Right atrium auricular region (tissue), 2 donors: ENCODE measurements around the gene TOMM20. TPM values are rescaled to one million over a fixed set of nuclear protein-coding genes. Genes with fewer than 3 reads are reported as not detected.
"Not testable (repeated sequence)": the region's sequence is repeated elsewhere in the genome, so short reads cannot be mapped to it uniquely, and the experiment has no call there.

Source experiments
- DNase-seq: peaks from one replicate; pipeline ENCODE4 v3.0.0-alpha.2; 2019; ENCODE audit warnings: low spot score
- H3K27ac ChIP-seq, 2 donors: fragments of 200-600 bp; sonication (generic); 1 replicate in 1 of 2; 2 replicates in 1 of 2; pipeline ENCODE4 v1.5.1; 2016 to 2019
- H3K27me3 ChIP-seq, 2 donors: fragments of 200-600 bp; sonication (generic); one replicate each; pipeline versions ENCODE4 v1.5.1 to v1.6.0; 2017 to 2019
- H3K36me3 ChIP-seq: fragments of 200-600 bp; sonication (generic); one replicate; pipeline ENCODE4 v1.5.1; 2016
- H3K4me1 ChIP-seq, 2 donors: fragments of 200-600 bp; sonication (generic); one replicate each; pipeline versions ENCODE4 v1.5.1 to v1.6.0; 2017 to 2019
- H3K4me3 ChIP-seq, 2 donors: fragments of 200-600 bp; sonication (generic); 1 replicate in 1 of 2; 2 replicates in 1 of 2; pipeline ENCODE4 v1.5.1; 2017 to 2019; ENCODE audit warnings: mild to moderate bottlenecking in 1 of 2, moderate library complexity in 1 of 2
- H3K9me3 ChIP-seq, 2 donors: fragments of 200-600 bp; sonication (generic); one replicate each; pipeline ENCODE4 v1.5.1; 2019
- total RNA-seq, 2 donors: library from RNA; depleted of rRNA; stranded (reverse); fragments of >200 nt; gene quantifications; one replicate each; pipeline ENCODE4 v1.1.0, GENCODE V29; 2016
- TF ChIP-seq, protein P1 (sequence below), 2 donors: fragments of 200-600 bp; sonication (generic); IDR thresholded peaks; one replicate each; pipeline ENCODE4 v1.5.1; 2019; ENCODE audit warnings: antibody characterized with exemption in 2 of 2

The TOMM20 gene
- total RNA-seq, 2 donors from 2014 or later = 70.2 to 83.5 TPM

DNA sequence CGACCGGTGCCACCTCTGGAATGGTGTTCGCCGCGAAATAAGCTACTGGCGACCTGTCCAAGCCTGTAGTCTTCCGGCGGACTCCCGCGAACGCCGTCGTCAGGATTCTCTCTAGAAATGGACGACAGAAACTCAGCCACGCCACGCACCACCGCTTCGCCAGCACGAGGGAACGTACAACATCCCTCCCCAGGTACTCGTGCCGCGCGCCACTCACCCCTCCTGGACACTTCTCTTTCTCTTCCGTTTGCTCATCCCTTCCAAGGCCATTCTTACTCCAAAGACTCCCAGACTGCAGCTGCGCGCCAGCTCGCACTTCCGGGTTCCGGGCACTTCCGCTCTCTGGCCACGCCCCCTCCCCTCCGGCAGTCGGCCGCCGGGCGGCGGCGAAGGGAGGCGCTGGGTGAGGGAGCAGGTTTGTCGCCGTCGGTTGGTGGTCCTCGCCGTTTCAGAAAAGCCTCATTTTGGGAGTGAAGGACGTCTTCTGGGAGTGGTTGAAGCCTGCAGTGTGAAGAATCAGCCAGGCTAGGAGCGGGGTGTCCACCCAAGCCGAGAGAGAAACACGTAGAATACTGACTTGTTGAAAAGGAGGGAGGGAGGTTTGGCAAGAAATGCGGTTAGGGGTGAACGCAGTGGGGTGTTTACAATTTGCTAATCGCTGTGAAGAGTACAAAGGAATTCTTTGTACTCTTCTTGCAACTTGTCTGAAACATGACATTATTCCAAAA, 32.5 kb upstream of the TOMM20 start, which contains the start of gene RBM34:
Gene RBM34 (minus strand): TSS at position 294 of the 728 bp plus-strand sequence. CDS start 24 bp downstream, at position 270.
- H3K4me3 ChIP-seq = peak within 1 kb of the TSS; percentile 62 to 72
- H3K9me3 ChIP-seq = no peaks in the 10 kb centered on the region
- no peaks in the 10 kb centered on the region for H3K27me3 ChIP-seq
- H3K27ac ChIP-seq = peak within 1 kb of the TSS; percentile 87 to 89
- H3K36me3 ChIP-seq = peaks cover 11% of the 10 kb centered on the region
- DNase-seq = peak; percentile 89
- TF ChIP-seq, protein P1, sequence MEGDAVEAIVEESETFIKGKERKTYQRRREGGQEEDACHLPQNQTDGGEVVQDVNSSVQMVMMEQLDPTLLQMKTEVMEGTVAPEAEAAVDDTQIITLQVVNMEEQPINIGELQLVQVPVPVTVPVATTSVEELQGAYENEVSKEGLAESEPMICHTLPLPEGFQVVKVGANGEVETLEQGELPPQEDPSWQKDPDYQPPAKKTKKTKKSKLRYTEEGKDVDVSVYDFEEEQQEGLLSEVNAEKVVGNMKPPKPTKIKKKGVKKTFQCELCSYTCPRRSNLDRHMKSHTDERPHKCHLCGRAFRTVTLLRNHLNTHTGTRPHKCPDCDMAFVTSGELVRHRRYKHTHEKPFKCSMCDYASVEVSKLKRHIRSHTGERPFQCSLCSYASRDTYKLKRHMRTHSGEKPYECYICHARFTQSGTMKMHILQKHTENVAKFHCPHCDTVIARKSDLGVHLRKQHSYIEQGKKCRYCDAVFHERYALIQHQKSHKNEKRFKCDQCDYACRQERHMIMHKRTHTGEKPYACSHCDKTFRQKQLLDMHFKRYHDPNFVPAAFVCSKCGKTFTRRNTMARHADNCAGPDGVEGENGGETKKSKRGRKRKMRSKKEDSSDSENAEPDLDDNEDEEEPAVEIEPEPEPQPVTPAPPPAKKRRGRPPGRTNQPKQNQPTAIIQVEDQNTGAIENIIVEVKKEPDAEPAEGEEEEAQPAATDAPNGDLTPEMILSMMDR (IDR thresholded peaks at IDR 0.05) = peak in 1 of 2 donors; percentile 44
- peaks cover 0 to 15% of the 10 kb centered on the region in 2 donors for H3K4me1 ChIP-seq

DNA sequence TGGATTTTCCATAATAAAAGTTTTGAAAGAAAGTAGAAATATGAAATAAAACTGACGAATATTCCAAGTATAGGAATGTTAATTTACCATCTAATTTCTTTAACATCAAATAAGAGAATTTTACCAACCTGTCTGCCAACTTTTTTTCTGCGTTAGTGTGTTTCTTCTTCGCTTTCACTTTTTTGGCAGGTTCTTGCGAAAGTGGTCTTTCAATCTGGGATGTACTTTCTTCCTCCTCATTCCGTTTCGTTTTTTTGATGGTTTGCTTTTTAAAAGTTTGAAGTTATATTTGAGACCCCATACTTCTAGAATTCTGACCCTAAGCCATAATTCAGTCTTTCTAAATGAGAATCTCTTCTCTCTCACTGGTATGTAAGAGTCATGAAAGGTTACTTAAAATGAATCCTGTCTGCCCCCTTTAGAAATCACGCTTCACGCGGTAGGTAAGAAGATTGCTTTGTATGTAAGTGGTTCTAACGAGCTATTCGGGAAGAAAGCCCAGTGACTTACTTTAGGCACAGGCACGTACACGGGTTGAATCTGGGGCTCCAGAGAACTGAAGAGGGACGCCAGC, 31.8 kb upstream of the TOMM20 start:
- H3K4me3 ChIP-seq = peak overlapping the region; percentile 62 to 72

DNA sequence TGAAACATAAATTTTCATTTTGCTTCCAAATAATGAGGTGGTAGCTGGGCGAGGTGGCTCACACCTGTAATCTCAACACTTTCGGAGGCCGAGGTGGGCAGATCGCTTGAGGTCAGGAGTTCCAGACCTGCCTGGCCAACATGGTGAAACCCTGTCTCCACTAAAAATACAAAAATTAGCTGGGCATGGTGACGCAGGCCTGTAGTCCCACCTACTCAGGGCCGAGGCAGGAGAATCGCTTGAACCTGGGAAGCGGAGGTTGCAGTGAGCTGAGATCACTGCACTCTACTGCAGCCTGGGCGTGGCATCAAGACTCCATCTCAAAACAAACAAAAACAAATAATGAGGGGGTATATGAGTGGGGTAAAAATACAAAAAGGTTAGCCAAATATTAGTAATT, 31.3 kb upstream of the TOMM20 start:
- Histone ChIP-seq H3K4me3 (peak overlapping the region in 1 of 2 donors; percentile 72), H3K36me3 (peaks cover 15% of the 10 kb centered on the region), H3K4me1 (peaks cover 0 to 15% of the 10 kb centered on the region in 2 donors)
- H3K9me3 ChIP-seq, DNase-seq, H3K27me3 ChIP-seq, H3K27ac ChIP-seq: not testable (repeated sequence)

More for the DNA sequence above, 31.8 kb upstream of the TOMM20 start:
- Histone ChIP-seq H3K27me3 (no peaks in the 10 kb centered on the region), H3K27ac (peak overlapping the region; percentile 87 to 89), H3K9me3 (no peaks in the 10 kb centered on the region), H3K4me1 (peaks cover 0 to 15% of the 10 kb centered on the region in 2 donors), H3K36me3 (peaks cover 14% of the 10 kb centered on the region)
- TF ChIP-seq, protein P1 (IDR thresholded peaks at IDR 0.05) = no peak
- no peak for DNase-seq

DNA sequence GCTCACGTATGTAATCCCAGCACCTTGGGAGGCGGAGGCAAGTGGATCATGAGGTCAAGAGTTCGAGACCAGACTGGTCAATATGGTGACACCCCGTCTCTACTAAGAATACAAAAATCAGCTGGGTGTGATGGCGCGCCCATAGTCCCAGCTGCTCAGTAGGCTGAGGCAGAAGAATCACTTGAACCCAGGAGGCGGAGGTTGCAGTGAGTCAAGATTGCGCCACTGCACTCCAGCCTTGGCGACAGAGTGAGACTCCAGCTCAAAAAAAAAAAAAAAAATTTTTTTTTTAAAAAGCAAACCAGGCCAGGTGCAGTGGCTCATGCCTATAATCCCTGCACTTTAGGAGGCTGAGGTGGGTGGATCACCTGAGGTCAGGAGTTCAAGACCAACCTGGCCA, 30.6 kb upstream of the TOMM20 start:
- Histone ChIP-seq H3K36me3 (peaks cover 21% of the 10 kb centered on the region), H3K4me1 (peaks cover 0 to 15% of the 10 kb centered on the region in 2 donors)
- H3K27ac ChIP-seq, DNase-seq, H3K27me3 ChIP-seq, H3K9me3 ChIP-seq, H3K4me3 ChIP-seq: not testable (repeated sequence)

DNA sequence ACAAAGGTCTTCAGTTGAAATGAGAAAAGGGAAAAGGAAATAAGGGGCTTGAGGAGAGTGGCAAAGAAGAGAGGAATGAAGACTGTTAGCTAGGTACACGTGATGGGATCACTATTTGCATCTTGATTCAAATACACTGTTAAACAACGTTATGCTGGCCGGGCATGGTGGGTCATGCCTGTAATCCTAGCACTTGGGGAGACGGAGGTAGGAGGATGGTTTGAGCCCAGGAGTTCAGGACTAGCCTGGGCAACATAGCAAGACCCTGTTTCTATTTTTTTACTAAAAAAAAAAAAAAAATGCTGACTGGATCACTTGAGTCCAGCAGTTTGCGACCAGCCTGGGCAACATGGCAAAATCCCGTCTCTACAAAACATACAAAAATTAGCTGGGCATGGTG, 30.0 kb upstream of the TOMM20 start:
- Histone ChIP-seq H3K9me3 (no peaks in the 10 kb centered on the region), H3K4me3 (no peak overlapping the region), H3K27me3 (no peaks in the 10 kb centered on the region), H3K4me1 (peaks cover 0 to 15% of the 10 kb centered on the region in 2 donors), H3K36me3 (peaks cover 27% of the 10 kb centered on the region), H3K27ac (no peak overlapping the region)
- TF ChIP-seq, protein P1 (IDR thresholded peaks at IDR 0.05) = no peak
- no peak for DNase-seq

DNA sequence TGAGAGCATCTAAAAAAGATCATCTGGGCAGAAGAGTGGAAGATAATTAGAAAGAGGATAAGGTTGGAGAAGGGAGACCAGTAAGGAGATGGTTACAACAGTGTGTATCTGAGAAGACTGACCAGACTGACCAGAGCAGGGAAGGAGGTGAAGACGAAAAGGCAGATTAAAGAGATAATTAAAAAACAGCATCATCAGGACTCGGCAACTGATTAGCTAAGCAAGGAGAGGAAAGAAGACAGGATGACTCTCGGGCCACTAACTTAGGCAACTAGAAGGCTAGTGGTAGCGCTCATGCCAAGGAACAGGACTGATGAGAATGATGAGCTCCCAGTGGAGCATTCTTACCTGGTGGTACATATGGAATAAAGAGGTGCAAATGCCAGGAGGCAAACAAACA, 28.5 kb upstream of the TOMM20 start:
- H3K4me1 ChIP-seq = peaks cover 0 to 15% of the 10 kb centered on the region in 2 donors
- DNase-seq = no peak
- H3K27ac ChIP-seq = no peak overlapping the region
- no peaks in the 10 kb centered on the region for H3K27me3 ChIP-seq
- H3K9me3 ChIP-seq = no peaks in the 10 kb centered on the region
- TF ChIP-seq, protein P1 (IDR thresholded peaks at IDR 0.05) = no peak
- H3K36me3 ChIP-seq = peaks cover 42% of the 10 kb centered on the region
- H3K4me3 ChIP-seq = no peak overlapping the region
